ENCODE results near the gene ALDH3B2. TPM values are rescaled to one million over a fixed set of nuclear protein-coding genes. Genes with fewer than 3 reads are reported as not detected.
"Not testable (repeated sequence)": the region's sequence is repeated elsewhere in the genome, so short reads cannot be mapped to it uniquely, and the experiment has no call there.

Gene ALDH3B2
- total and polyA plus RNA-seq, 2 donors (not counting 1 experiment from before 2014, with no cell fraction given) = 0.09 TPM; not detected in 1

GRCh38 chr11:67622905-67623304 is 51.5 kb downstream of the ALDH3B2 start:
- H3K27ac ChIP-seq (ENCODE audit: low read length in 2 of 2); H3K4me2 ChIP-seq (replicated peaks; ENCODE audit: low read depth, low read length, poor library complexity, severe bottlenecking); CTCF ChIA-PET; H3K27me3 Mint-ChIP-seq; H3K9me3 ChIP-seq (ENCODE audit: control extremely low read depth in 1 of 3, control insufficient read depth in 2 of 3, insufficient read depth in 1 of 3, low read length in 2 of 3); DNase-seq; H3K27ac Mint-ChIP-seq; H3K36me3 ChIP-seq (replicated peaks in 1 of 2; ENCODE audit: control extremely low read depth in 1 of 2, control insufficient read depth in 1 of 2, extremely low read depth in 1 of 2, insufficient read depth in 2 of 2, low read length in 1 of 2); H3K4me3 Mint-ChIP-seq; H3K79me2 ChIP-seq (ENCODE audit: control insufficient read depth, insufficient read depth, low read length); H3K4me3 ChIP-seq (ENCODE audit: control extremely low read depth in 1 of 5, extremely low read depth in 1 of 5, insufficient read depth in 1 of 5, low read depth in 2 of 5, low read length in 4 of 5); H3K4me1 ChIP-seq (ENCODE audit: control insufficient read depth in 2 of 2, insufficient read depth in 2 of 2, low read length in 2 of 2); H3K27me3 ChIP-seq (replicated peaks in 1 of 4; ENCODE audit: control extremely low read depth in 1 of 4, control insufficient read depth in 3 of 4, insufficient read depth in 4 of 4, low read length in 3 of 4); H3K4me1 Mint-ChIP-seq; H3K9ac ChIP-seq (ENCODE audit: low read length); H3K9me3 Mint-ChIP-seq (ENCODE audit: insufficient read depth); POLR2A ChIA-PET; H4K20me1 ChIP-seq (ENCODE audit: control insufficient read depth, insufficient read depth, low read length, poor library complexity, severe bottlenecking); H2AFZ ChIP-seq (ENCODE audit: insufficient read depth, low read depth, low read length, poor library complexity, severe bottlenecking); ATAC-seq (ENCODE audit: low read depth); intact Hi-C loops (cut with micrococcal nuclease): not testable (repeated sequence)
- 90% methylated on average over 2 of the region's 7 CpGs for WGBS (ENCODE audit: insufficient coverage)

GRCh38 chr11:67621928-67622327 is 52.5 kb downstream of the ALDH3B2 start:
- H3K9me3 Mint-ChIP-seq (ENCODE audit: insufficient read depth); intact Hi-C loops (cut with micrococcal nuclease); H3K27me3 ChIP-seq (replicated peaks in 1 of 4; ENCODE audit: control extremely low read depth in 1 of 4, control insufficient read depth in 3 of 4, insufficient read depth in 4 of 4, low read length in 3 of 4); H4K20me1 ChIP-seq (ENCODE audit: control insufficient read depth, insufficient read depth, low read length, poor library complexity, severe bottlenecking); H3K4me3 ChIP-seq (ENCODE audit: control extremely low read depth in 1 of 5, extremely low read depth in 1 of 5, insufficient read depth in 1 of 5, low read depth in 2 of 5, low read length in 4 of 5); H3K79me2 ChIP-seq (ENCODE audit: control insufficient read depth, insufficient read depth, low read length); H3K4me2 ChIP-seq (replicated peaks; ENCODE audit: low read depth, low read length, poor library complexity, severe bottlenecking); H3K4me3 Mint-ChIP-seq; H3K9me3 ChIP-seq (ENCODE audit: control extremely low read depth in 1 of 3, control insufficient read depth in 2 of 3, insufficient read depth in 1 of 3, low read length in 2 of 3); ATAC-seq (ENCODE audit: low read depth); H3K4me1 ChIP-seq (ENCODE audit: control insufficient read depth in 2 of 2, insufficient read depth in 2 of 2, low read length in 2 of 2); H3K9ac ChIP-seq (ENCODE audit: low read length); H2AFZ ChIP-seq (ENCODE audit: insufficient read depth, low read depth, low read length, poor library complexity, severe bottlenecking); H3K27ac ChIP-seq (ENCODE audit: low read length in 2 of 2); H3K27ac Mint-ChIP-seq; H3K27me3 Mint-ChIP-seq; H3K4me1 Mint-ChIP-seq; DNase-seq; H3K36me3 ChIP-seq (replicated peaks in 1 of 2; ENCODE audit: control extremely low read depth in 1 of 2, control insufficient read depth in 1 of 2, extremely low read depth in 1 of 2, insufficient read depth in 2 of 2, low read length in 1 of 2); POLR2A ChIA-PET; CTCF ChIA-PET: not testable (repeated sequence)
- WGBS (ENCODE audit: insufficient coverage) = no CpG with 5 or more reads among the region's 3 CpGs

- H4K20me1 ChIP-seq (ENCODE audit: control insufficient read depth, insufficient read depth, low read length, poor library complexity, severe bottlenecking); H3K9ac ChIP-seq (ENCODE audit: low read length); CTCF ChIA-PET; POLR2A ChIA-PET; H3K9me3 ChIP-seq (ENCODE audit: control extremely low read depth in 1 of 3, control insufficient read depth in 2 of 3, insufficient read depth in 1 of 3, low read length in 2 of 3); DNase-seq; H3K4me3 Mint-ChIP-seq; H2AFZ ChIP-seq (ENCODE audit: insufficient read depth, low read depth, low read length, poor library complexity, severe bottlenecking); H3K4me1 ChIP-seq (ENCODE audit: control insufficient read depth in 2 of 2, insufficient read depth in 2 of 2, low read length in 2 of 2); H3K27me3 Mint-ChIP-seq; H3K27ac ChIP-seq (ENCODE audit: low read length in 2 of 2); H3K9me3 Mint-ChIP-seq (ENCODE audit: insufficient read depth); H3K4me3 ChIP-seq (ENCODE audit: control extremely low read depth in 1 of 5, extremely low read depth in 1 of 5, insufficient read depth in 1 of 5, low read depth in 2 of 5, low read length in 4 of 5); H3K36me3 ChIP-seq (replicated peaks in 1 of 2; ENCODE audit: control extremely low read depth in 1 of 2, control insufficient read depth in 1 of 2, extremely low read depth in 1 of 2, insufficient read depth in 2 of 2, low read length in 1 of 2); H3K27me3 ChIP-seq (replicated peaks in 1 of 4; ENCODE audit: control extremely low read depth in 1 of 4, control insufficient read depth in 3 of 4, insufficient read depth in 4 of 4, low read length in 3 of 4); H3K4me2 ChIP-seq (replicated peaks; ENCODE audit: low read depth, low read length, poor library complexity, severe bottlenecking); H3K27ac Mint-ChIP-seq; ATAC-seq (ENCODE audit: low read depth); intact Hi-C loops (cut with micrococcal nuclease); H3K79me2 ChIP-seq (ENCODE audit: control insufficient read depth, insufficient read depth, low read length): not testable (repeated sequence)
- H3K4me1 Mint-ChIP-seq = peaks cover 15% of the 10 kb centered on the region
- 96% methylated on average over 13 of the region's 13 CpGs for WGBS (ENCODE audit: insufficient coverage)
Measured at GRCh38 chr11:67620621-67621020, 53.8 kb downstream of the ALDH3B2 start.

GRCh38 chr11:67619683-67620618 is 54.5 kb downstream of the ALDH3B2 start:
- H3K27ac ChIP-seq (ENCODE audit: low read length in 2 of 2); H3K4me2 ChIP-seq (replicated peaks; ENCODE audit: low read depth, low read length, poor library complexity, severe bottlenecking); H3K27me3 ChIP-seq (replicated peaks in 1 of 4; ENCODE audit: control extremely low read depth in 1 of 4, control insufficient read depth in 3 of 4, insufficient read depth in 4 of 4, low read length in 3 of 4); H3K4me3 Mint-ChIP-seq; intact Hi-C loops (cut with micrococcal nuclease); DNase-seq; ATAC-seq (ENCODE audit: low read depth); H2AFZ ChIP-seq (ENCODE audit: insufficient read depth, low read depth, low read length, poor library complexity, severe bottlenecking); H3K4me3 ChIP-seq (ENCODE audit: control extremely low read depth in 1 of 5, extremely low read depth in 1 of 5, insufficient read depth in 1 of 5, low read depth in 2 of 5, low read length in 4 of 5); H3K27ac Mint-ChIP-seq; H3K9me3 ChIP-seq (ENCODE audit: control extremely low read depth in 1 of 3, control insufficient read depth in 2 of 3, insufficient read depth in 1 of 3, low read length in 2 of 3); POLR2A ChIA-PET; H3K36me3 ChIP-seq (replicated peaks in 1 of 2; ENCODE audit: control extremely low read depth in 1 of 2, control insufficient read depth in 1 of 2, extremely low read depth in 1 of 2, insufficient read depth in 2 of 2, low read length in 1 of 2); H3K79me2 ChIP-seq (ENCODE audit: control insufficient read depth, insufficient read depth, low read length); H3K27me3 Mint-ChIP-seq; H4K20me1 ChIP-seq (ENCODE audit: control insufficient read depth, insufficient read depth, low read length, poor library complexity, severe bottlenecking); H3K9me3 Mint-ChIP-seq (ENCODE audit: insufficient read depth); H3K9ac ChIP-seq (ENCODE audit: low read length): not testable (repeated sequence)
- peaks cover 15 to 16% of the 10 kb centered on the region in 2 donors for H3K4me1 ChIP-seq (ENCODE audit: control insufficient read depth in 2 of 2, insufficient read depth in 2 of 2, low read length in 2 of 2)
- CTCF ChIA-PET = interaction anchor here (1.0 to 8.0 kb wide), 3 partner anchors 9 to 48 kb away, joined by 3 to 85 read pairs (median 3); partner anchors contain the start of gene NUDT8
- 76% methylated on average over 28 of the region's 33 CpGs for WGBS (ENCODE audit: insufficient coverage)
- peaks cover 22% of the 10 kb centered on the region for H3K4me1 Mint-ChIP-seq
